G401.6 (cell line): ENCODE measurements around the gene ZNF79.

Experiments
- FAIRE-seq: peaks from 2 replicates; lab custom pipeline; 2012; peaks lifted over from hg19 to GRCh38; lab: Jason Lieb, UNC

Gene ZNF79

GRCh38 chr9:127398715-127399400, 25.3 kb upstream of the ZNF79 start:
- no peak for FAIRE-seq

GRCh38 chr9:127399736-127400269, 24.4 kb upstream of the ZNF79 start:
- FAIRE-seq = no peak

GRCh38 chr9:127402401-127403090, 21.6 kb upstream of the ZNF79 start:
- no peak for FAIRE-seq

- FAIRE-seq = no peak
Observed at GRCh38 chr9:127403507-127404192, 20.5 kb upstream of the ZNF79 start.

DNA sequence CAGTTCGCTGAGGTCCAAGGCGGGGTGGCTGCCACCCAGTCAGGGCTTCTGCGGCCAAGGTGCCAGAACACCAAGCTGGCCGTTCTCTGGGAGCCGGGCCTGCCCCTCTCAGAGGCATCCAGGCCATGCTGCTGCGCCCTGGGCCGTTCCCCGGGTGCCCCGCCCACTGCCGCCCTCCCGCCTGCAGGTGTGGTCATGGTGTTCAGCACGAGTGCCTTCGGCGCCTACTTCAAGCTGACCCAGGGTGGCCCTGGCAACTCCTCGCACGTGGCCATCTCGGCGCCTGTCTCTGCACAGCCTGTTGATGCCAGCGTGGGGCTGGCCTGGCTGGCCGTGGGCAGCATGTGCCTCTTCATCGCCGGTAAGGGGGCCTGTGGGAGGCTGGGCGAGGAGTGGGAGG, 19.6 kb upstream of the ZNF79 start:
- FAIRE-seq = no peak

- FAIRE-seq = no peak
Observed at GRCh38 chr9:127405344-127406125, 18.6 kb upstream of the ZNF79 start.

DNA sequence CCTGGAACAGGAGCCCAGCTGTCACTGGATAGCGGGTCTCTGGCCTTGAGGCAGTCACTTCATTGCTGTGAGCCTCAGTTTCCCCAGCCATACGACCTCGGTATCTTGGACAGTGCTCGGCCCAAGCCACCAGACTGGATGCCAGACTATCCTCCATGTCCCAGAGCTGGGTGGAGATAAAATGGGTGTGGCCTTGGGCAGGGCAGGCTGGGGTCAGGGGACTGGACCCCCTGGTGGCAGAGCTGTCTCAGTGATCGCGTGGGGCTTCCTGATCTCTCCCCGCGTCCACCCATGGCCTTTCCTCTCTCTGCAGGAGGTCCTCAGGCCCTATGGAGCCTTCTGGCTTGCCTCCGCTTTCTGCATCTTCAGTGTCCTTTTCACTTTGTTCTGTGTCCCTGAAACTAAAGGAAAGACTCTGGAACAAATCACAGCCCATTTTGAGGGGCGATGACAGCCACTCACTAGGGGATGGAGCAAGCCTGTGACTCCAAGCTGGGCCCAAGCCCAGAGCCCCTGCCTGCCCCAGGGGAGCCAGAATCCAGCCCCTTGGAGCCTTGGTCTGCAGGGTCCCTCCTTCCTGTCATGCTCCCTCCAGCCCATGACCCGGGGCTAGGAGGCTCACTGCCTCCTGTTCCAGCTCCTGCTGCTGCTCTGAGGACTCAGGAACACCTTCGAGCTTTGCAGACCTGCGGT, 17.2 kb upstream of the ZNF79 start:
- no peak for FAIRE-seq

DNA sequence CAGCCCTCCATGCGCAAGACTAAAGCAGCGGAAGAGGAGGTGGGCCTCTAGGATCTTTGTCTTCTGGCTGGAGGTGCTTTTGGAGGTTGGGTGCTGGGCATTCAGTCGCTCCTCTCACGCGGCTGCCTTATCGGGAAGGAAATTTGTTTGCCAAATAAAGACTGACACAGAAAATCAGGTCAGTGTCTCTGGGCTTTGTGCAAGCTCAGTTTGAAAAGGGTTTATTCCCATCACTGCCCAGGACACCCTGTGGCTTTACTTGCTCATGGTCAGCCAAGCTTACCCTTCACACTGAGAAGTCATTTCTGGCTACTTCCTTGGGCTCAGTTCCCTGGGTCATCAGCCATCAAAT, 16.7 kb upstream of the ZNF79 start:
- no peak for FAIRE-seq

DNA sequence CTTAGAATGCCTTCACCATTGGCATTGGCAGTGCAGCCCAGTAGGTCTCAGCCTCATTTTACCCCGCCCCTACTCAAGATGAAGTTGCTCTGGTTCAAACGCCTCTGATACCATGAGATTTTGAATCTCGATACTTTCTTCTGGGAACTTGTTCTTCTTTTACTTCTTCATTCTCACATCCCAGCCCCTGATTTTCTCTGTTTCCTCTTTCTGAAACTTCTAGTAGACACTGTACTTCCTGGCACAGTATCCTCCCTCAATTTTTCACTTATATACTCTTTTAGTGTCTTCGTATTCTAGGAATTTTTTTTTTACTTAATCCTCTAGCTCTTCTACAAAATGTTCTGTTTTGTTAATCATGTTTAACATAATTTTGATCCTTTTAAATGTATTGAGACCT, 13.1 kb upstream of the ZNF79 start:
- FAIRE-seq = no peak

DNA sequence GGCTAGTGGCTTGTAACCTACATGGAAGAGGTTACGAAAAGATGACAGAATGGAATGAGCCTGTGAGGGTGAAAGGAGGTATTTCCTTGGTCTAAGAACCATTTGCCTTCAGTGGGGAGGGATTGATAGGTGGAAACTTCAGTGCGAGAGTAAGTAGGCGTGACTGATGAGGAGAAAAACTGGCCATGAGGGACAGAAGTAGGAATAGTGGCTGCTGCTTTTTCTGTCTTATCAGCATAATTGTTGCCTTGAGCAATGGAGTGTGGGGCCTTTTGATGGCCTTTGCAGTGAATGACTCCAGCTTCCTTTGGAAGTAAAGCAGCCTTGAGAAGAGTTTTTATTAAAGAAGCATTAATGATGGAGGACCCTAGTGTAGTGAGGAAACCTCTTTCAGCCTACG, 9.0 kb upstream of the ZNF79 start:
- FAIRE-seq = no peak

GRCh38 chr9:127415657-127416056, 8.5 kb upstream of the ZNF79 start:
- no peak for FAIRE-seq

DNA sequence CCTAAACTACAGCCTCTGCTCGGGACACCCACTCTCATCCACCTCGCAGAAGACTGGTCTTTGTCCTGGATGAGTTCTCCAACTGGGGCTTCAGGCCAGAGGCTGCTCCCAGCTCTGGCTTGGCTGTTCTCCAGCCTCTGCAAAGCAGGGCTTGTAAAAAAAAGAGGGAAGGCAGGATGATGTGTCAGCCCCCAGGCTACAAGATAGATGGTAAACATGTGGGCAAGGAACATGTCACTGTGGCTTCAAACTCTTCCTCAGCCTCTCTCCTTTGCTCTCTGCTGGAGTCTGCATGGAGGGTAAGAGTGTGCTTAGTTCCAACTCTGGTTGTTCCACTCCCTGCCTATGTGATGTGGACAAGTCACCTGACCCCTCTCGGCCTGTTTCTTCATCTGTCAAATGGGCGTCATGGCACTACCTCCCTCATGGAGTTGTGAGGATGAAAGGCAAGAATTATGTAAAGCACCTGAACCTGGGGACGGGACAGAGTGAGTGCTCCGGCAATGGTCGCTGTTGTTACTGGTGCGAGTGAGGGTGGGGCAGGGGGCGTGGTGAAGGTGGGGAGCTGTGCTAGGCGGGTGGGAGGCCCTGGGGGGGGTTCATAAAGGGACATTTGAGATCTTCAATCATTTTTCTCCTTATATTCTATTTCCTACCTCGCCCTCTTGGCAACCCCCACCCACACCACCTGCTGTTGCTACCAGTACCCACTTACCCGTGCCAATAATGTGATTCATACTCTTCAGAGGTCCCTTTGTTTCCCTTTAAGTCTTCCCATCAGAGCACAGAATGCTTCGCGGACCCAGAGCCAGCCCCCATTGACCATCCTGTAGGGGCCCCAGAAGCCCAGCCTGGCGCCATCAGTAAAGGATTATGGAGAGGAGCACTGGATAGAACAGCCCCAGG, 6.8 kb upstream of the ZNF79 start:
- no peak for FAIRE-seq

- FAIRE-seq = no peak
Observed at GRCh38 chr9:127418037-127418471, 6.1 kb upstream of the ZNF79 start.

GRCh38 chr9:127419348-127419747, 4.8 kb upstream of the ZNF79 start:
- FAIRE-seq = no peak

- no peak for FAIRE-seq
Observed at GRCh38 chr9:127421057-127421456, 3.1 kb upstream of the ZNF79 start.

DNA sequence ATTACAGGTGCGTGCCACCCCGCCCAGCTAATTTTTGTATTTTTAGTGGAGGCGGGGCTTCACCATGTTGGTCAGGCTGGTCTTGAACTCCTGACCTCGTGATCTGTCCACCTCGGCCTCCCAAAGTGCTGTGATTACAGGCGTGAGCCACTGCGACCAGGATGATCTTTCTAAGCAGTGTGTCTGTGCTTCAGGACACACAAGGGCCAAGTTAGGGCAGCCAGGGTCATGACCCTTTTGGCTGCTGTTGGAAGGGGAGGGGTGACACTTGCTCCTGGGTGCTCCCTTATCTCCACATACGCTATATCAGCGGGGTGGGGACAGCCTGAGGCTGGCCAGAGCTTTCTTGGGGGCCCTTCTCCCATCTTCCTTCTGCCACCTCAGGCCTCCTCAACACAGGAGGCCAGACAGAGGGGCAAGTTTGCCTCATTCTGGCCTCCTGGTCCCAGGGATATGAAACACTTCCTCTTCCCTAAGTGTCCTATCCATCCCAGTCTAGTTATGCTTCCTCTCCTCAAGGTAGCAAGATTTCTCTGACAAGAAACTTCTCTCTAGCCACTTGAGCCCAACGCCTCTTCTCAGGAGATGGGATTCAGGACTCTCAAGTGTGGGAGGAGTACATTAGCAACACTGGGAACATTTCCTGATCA, 1.9 kb upstream of the ZNF79 start:
- no peak for FAIRE-seq

DNA sequence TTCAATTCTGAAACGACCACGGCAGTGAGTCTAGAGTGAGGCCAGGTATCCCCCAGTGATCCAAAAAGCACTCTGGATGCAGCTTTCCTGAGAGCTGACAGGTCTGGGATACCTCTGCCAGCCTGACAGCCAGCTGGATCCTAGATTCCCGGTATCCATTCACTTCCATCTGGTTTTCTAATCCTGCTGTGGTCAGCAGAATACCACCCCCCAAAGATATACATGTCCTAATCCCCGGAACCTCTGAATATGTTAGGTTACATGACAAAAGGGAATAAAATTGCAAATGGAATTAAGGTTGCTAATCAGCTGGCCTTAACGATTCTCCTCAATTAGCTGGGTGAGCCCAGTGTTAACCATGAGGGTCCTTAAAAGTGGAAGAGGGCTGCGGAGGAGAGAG, 1.4 kb upstream of the ZNF79 start:
- FAIRE-seq = no peak

GRCh38 chr9:127423476-127423933, 677 bp upstream of the ZNF79 start:
- no peak for FAIRE-seq

- no peak for FAIRE-seq
Observed at GRCh38 chr9:127424676-127424999, 456 bp downstream of the ZNF79 start.

DNA sequence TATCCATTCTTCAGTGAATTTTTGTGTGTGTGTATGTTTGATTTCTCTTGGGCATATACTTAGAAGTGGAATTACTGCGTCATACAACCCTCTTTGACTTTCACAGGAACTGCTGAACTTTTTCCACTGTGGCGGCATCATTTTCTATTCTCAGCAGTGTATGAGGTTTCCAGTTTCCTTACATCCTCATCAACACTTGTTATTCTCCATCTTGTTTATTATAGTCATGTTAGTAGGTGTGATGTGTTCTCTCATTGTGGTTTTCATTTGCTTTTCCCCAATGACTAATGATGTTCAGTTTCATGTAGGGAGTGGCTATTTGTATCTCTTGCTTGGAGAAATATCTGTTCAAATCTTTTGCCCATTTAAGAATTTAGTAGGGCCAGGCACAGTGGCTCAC, 2.6 kb downstream of the ZNF79 start:
- FAIRE-seq = no peak
